ENCODE results near the gene ST3GAL5. TPM values are rescaled to one million over a fixed set of nuclear protein-coding genes. Genes with fewer than 3 reads are reported as not detected.

The ST3GAL5 gene
- total RNA-seq, 1 donor: 17.4 TPM

- Histone ChIP-seq H3K4me2 (ENCODE audit: insufficient read depth, low read length) (peak overlapping the region; percentile 99), H3K4me3 (ENCODE audit: insufficient read depth, low read length) (peak overlapping the region; percentile 88), H3K9me3 (ENCODE audit: low read depth, low read length) (no peaks in the 10 kb centered on the region), H4K20me1 (ENCODE audit: insufficient read depth, low read length) (no peaks in the 10 kb centered on the region), H3K27me3 (ENCODE audit: insufficient read depth, low read length) (no peaks in the 10 kb centered on the region), H3K36me3 (ENCODE audit: insufficient read depth, low read length) (no peaks in the 10 kb centered on the region), H3K27ac (ENCODE audit: low read depth, low read length) (peak overlapping the region; percentile 77), H2AFZ (ENCODE audit: low read length) (peak overlapping the region; percentile 95), H3K79me2 (ENCODE audit: insufficient read depth, low read length) (peaks cover 14% of the 10 kb centered on the region), H3K4me1 (ENCODE audit: insufficient read depth, low read length) (peaks cover 53% of the 10 kb centered on the region)
- TF ChIP-seq CTCF (IDR thresholded peaks at IDR 0.05; ENCODE audit: extremely low read depth, low read depth, low read length): no peak
- no peak for DNase-seq (ENCODE audit: insufficient read length, low spot score, missing footprints)
Measured at GRCh38 chr2:85889627-85890281, 964 bp upstream of the ST3GAL5 start.

GRCh38 chr2:85888020-85888683 is 638 bp downstream of the ST3GAL5 start:
- H3K36me3 ChIP-seq (ENCODE audit: insufficient read depth, low read length): no peaks in the 10 kb centered on the region
- H4K20me1 ChIP-seq (ENCODE audit: insufficient read depth, low read length): no peaks in the 10 kb centered on the region
- peak; percentile 73 for DNase-seq (ENCODE audit: insufficient read length, low spot score, missing footprints)
- peaks cover 41% of the 10 kb centered on the region for H3K4me1 ChIP-seq (ENCODE audit: insufficient read depth, low read length)
- peak overlapping the region; percentile 88 for H3K4me3 ChIP-seq (ENCODE audit: insufficient read depth, low read length)
- H3K27ac ChIP-seq (ENCODE audit: low read depth, low read length): peak overlapping the region; percentile 80
- peak overlapping the region; percentile 75 for H2AFZ ChIP-seq (ENCODE audit: low read length)
- peaks cover 30% of the 10 kb centered on the region for H3K79me2 ChIP-seq (ENCODE audit: insufficient read depth, low read length)
- H3K9me3 ChIP-seq (ENCODE audit: low read depth, low read length): no peaks in the 10 kb centered on the region
- H3K4me2 ChIP-seq (ENCODE audit: insufficient read depth, low read length): peak overlapping the region; percentile 99
- no peak for TF ChIP-seq CTCF (IDR thresholded peaks at IDR 0.05; ENCODE audit: extremely low read depth, low read depth, low read length)
- H3K27me3 ChIP-seq (ENCODE audit: insufficient read depth, low read length): no peaks in the 10 kb centered on the region

GRCh38 chr2:85887566-85888019 is 1.2 kb downstream of the ST3GAL5 start:
- Histone ChIP-seq H3K4me1 (ENCODE audit: insufficient read depth, low read length) (peaks cover 38% of the 10 kb centered on the region), H2AFZ (ENCODE audit: low read length) (peak overlapping the region; percentile 75), H3K27ac (ENCODE audit: low read depth, low read length) (peak overlapping the region; percentile 80), H3K4me2 (ENCODE audit: insufficient read depth, low read length) (peak overlapping the region; percentile 99), H3K27me3 (ENCODE audit: insufficient read depth, low read length) (no peaks in the 10 kb centered on the region), H3K4me3 (ENCODE audit: insufficient read depth, low read length) (peak overlapping the region; percentile 88), H4K20me1 (ENCODE audit: insufficient read depth, low read length) (no peaks in the 10 kb centered on the region), H3K9me3 (ENCODE audit: low read depth, low read length) (no peaks in the 10 kb centered on the region), H3K79me2 (ENCODE audit: insufficient read depth, low read length) (peaks cover 33% of the 10 kb centered on the region), H3K36me3 (ENCODE audit: insufficient read depth, low read length) (no peaks in the 10 kb centered on the region)
- TF ChIP-seq CTCF (IDR thresholded peaks at IDR 0.05; ENCODE audit: extremely low read depth, low read depth, low read length): peak; percentile 22
- peak; percentile 91 for DNase-seq (ENCODE audit: insufficient read length, low spot score, missing footprints)

GRCh38 chr2:85886590-85886989 is 2.2 kb downstream of the ST3GAL5 start:
- H3K79me2 ChIP-seq (ENCODE audit: insufficient read depth, low read length): peaks cover 33% of the 10 kb centered on the region
- peak overlapping the region; percentile 21 for H2AFZ ChIP-seq (ENCODE audit: low read length)
- peak overlapping the region; percentile 80 for H3K27ac ChIP-seq (ENCODE audit: low read depth, low read length)
- DNase-seq (ENCODE audit: insufficient read length, low spot score, missing footprints): peak; percentile 95
- TF ChIP-seq CTCF (IDR thresholded peaks at IDR 0.05; ENCODE audit: extremely low read depth, low read depth, low read length): no peak
- H4K20me1 ChIP-seq (ENCODE audit: insufficient read depth, low read length): no peaks in the 10 kb centered on the region
- H3K9me3 ChIP-seq (ENCODE audit: low read depth, low read length): no peaks in the 10 kb centered on the region
- peak overlapping the region; percentile 88 for H3K4me3 ChIP-seq (ENCODE audit: insufficient read depth, low read length)
- H3K4me1 ChIP-seq (ENCODE audit: insufficient read depth, low read length): peaks cover 38% of the 10 kb centered on the region
- no peaks in the 10 kb centered on the region for H3K27me3 ChIP-seq (ENCODE audit: insufficient read depth, low read length)
- peak overlapping the region; percentile 99 for H3K4me2 ChIP-seq (ENCODE audit: insufficient read depth, low read length)
- no peaks in the 10 kb centered on the region for H3K36me3 ChIP-seq (ENCODE audit: insufficient read depth, low read length)
